Fibroblast of peridontal ligament (primary cell): Measurements from ENCODE around the gene CACNA1E.

Source experiments
- DNase-seq: peaks from one replicate; pipeline ENCODE4 v3.0.0-alpha.2; 2010; ENCODE audit errors: extremely low read depth

Gene CACNA1E

DNA sequence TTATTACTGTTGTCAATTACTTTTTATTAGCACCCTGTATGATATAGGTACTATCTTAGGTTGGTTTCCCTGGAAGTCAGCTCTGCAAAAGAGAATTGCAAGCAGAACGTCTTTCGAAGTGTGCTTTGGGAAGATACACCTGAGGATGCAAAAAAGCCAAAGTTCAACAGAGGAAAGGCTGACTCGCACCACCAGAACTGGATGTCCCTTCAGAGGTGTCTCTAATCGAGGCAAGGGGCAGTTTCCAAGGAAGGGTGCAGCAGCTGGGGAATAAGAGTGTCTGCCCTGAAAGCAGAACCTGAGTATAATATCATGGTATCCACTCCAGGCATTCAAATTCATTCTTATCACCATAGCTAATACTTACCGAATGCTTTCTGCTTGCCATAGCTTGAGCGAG is 149.6 kb downstream of the CACNA1E start:
- DNase-seq: no peak

DNA sequence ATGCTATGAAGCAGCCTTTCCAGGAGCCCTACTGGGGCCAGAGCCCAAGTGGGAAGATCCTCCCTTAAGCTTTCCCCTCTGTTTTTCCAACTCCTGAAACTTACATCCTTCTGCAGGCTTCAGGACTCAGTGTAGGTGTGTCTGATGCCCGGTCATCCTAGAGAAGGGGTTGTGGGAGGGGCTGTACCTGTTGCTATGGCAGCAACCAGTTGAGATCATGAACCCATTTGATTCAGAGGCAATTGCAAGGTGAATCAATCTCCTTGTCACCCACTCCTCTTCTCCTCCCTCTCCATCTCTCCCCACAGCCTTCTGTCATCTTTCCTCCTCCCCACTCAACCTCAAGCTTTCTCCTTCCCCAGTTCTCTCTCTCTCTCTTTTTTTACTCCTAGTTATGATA is 151.8 kb downstream of the CACNA1E start:
- DNase-seq: no peak

DNA sequence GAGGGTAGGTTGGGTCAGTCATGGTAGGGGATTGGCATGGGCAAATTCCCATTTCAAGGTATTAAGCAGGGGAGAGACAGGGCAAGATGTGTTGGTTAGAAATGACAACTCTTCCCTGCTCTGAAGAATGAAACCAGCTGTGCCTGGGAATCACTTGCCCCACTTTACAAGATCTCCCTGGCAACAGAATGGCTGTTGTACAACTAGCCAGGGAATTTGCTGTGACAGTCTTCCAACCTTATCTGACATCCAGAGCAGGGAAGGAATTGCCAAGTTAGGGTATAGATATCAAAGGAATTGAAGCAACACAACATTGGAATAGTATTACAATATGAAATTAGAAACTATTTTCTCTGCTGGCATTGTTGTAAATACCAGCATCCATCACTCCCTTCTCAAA is 154.7 kb downstream of the CACNA1E start:
- DNase-seq: no peak

DNA sequence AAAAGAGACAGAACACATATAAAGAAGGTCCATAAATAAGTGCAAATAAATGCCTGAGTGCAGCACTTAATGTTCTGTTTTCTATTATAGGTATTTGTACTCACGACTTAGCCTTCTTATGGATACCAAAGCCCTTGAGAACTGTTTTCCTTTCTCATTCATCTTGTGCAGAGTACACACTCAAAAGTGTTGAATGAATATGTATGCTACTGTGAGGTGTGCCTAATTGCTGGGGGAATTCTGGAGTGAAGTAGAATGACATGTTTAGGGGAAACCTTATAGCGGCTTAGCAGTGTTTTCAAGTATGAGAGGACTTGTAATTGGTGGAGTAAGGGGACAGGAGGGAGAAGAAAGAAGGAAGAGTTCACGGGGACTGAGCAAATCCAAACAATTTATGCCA is 157.6 kb downstream of the CACNA1E start:
- no peak for DNase-seq

DNA sequence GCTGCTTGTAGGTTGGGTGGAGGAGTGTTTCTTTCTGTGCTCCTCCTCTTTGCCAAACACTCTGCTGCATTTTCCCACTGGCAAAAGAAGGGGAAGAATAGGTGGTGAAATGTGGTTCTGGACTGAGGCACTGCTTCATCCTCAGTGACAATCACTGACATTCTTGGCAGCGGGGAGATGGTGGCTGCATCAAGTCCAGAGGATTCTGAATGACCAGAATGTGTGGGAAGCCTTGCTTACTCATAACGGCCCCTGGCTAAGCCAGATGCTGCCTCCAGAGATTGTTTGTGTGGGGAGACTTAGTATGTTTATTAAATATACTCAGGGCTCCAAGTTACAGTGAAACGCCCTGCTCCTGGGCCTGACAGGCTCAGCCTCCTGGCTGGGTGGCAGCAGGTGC is 160.3 kb downstream of the CACNA1E start:
- DNase-seq: no peak

DNA sequence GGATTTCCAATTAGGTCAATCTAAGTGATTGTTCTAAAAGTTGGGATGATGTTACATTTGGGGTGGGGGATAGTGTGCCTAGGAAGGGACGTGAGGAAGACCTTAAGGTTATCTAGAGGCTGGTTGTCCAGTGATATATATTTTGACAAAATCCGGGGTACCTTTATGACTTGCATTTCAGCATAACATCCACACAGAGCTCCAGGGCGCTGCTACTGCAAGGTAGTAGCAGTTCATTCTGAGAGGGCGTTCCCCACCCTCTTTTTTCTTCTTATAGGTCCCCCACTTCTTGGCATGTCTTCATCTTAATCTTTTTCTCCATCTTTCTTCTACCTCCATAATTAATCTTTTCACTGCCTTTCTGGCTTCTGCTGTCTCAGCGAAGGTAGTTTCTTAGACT is 161.9 kb downstream of the CACNA1E start:
- DNase-seq: no peak

DNA sequence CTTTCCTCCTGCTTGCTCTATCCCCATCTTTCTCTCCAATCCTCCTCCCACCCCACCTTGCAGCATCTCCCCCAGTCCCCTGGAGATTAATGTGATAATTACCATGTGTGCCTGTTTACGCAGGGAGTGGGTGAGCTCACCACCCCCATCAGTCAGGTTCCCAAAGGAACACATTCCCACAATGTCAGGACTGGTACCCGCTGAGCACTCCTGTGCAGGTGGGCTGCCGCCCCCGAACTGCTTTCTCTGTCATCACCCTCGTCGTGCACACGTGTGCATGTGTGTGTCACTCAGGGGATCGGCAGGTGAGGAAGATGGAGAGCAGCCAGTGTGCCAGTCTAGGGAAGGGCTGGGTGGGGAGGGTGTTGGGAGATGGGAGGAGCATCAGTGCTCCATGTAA is 163.4 kb downstream of the CACNA1E start:
- no peak for DNase-seq

DNA sequence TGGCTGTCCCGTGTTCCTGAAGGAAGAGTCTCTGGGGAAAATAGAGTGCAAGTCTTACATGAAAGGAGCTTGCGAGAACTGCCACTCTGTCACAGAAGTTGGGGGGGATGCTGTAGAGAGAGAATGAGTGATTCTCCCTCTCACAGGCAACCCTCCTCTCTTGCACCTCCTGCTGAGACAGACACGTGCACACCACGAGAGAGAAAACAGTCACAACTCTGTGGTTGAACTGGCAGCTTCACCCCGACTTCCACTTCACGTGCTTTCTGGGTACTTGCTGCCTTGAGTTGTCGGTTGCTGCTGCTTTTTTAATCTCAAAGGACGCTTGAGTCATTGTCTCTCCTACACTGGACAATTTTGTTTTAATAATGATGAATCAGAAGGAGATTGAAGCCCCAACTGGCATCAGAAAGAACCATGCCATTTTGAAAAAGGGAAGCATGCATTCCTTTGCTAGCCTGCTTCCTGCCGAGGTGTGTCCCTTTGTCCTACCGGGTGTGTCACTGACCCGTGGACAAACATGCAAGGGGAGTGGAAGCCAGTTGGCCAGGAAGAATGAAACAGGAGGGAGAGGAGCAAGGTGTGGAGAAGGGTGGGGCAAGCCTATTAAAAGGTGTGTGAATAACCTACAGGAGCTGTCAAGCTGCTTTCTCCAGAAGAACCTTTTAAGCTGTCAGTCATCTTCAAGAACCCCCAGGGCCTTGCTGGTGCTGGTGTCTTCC is 164.2 kb downstream of the CACNA1E start:
- no peak for DNase-seq

DNA sequence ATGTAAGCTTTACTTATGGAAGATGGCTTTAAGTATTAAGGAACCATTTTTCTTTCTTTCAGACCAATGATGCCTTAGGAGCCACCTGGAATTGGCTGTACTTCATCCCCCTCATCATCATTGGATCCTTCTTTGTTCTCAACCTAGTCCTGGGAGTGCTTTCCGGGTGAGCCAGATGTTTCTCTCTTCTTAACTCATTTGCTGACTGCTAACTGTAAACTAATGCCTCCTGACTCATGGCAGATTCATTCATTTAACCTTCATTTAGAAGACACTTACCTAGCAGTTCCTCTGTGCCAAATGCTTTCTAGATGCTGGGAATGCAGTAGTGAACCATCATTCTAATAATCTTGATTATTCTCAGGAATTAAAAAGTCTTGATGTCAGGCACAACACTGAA is 168.0 kb downstream of the CACNA1E start:
- DNase-seq: no peak

DNA sequence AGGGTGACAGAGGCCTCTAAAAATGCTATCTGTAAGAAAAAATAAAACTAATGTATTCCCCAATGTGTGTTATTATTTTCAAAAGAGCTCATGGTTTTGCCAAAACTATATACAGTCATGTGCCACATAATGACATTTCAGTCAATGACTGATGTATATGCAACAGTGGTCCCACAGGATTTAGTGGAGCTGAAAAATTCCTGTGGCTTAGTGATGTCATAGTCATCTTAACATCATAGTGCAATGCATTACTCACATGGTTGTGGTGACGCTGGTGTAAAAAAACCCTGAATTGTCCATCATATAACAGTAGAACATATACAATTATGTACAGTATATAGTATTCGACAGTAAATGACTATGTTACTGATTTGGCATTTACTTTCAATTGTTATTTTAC is 172.4 kb downstream of the CACNA1E start:
- peak; percentile 1 for DNase-seq

DNA sequence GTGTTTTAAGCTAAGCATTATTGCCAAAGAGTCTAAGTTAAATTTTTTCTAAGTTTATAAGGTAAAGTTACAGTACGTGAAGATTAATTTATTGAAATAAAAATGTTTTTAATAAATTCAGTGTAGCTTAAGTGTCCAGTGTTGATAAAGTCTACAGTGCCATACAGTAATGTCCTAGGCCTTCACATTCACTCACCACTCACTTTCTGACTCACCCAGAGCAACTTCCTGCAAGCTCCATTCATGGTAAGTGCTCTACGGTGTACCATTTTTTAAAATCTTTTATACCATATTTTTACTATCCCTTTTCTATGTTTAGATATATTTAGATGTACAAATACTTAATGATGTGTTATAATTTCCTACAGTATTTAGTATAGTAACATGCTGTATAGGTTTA is 173.2 kb downstream of the CACNA1E start:
- DNase-seq: no peak

DNA sequence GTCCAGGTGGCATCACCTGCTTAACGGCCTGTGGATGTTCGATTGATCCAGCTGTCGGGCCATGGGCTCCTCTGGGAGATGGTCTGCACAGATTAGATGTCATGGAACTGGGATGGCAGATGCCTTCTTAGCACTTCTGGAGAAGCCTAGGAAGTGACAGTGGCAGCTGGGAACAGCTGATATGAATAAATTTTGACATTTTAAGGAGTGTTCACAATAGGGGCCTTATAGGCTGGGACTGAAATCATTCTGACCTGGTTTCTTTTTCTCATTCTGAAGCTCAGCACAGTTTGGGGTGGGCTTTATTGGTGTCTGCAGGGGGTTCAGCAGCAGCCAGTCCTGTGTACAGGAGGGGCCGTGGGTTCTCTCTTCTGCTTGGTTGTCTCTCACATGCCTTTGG is 175.3 kb downstream of the CACNA1E start:
- no peak for DNase-seq

DNA sequence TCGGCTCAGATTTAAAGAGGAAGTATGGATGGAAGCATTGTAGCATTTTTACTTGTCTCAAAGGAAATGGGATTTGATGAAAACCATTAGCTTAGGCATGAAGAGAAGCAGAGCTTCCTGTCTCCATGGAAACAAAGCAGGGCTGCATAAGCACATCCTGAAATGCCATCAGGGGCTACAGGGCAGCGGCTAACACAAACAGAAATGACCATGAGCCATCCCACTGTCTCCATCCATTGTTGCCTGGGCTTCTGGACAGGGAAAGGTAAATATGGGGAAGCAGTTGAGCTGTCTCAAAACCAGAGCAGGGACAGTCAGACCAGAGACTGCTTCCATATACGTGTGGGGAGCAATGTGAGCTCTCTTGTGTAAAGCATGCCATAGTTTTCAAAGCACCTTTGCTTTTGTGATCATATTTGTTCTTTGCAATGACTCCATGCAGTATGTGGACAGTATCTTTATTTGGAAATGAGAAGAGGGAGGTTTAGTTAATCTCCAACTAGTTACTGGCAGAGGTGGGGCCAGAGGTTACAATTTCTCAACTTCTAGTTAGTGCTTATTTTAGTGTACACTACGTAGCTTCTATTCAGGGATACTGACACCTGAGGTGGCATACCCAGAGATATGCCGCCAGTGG is 176.1 kb downstream of the CACNA1E start:
- DNase-seq: no peak

DNA sequence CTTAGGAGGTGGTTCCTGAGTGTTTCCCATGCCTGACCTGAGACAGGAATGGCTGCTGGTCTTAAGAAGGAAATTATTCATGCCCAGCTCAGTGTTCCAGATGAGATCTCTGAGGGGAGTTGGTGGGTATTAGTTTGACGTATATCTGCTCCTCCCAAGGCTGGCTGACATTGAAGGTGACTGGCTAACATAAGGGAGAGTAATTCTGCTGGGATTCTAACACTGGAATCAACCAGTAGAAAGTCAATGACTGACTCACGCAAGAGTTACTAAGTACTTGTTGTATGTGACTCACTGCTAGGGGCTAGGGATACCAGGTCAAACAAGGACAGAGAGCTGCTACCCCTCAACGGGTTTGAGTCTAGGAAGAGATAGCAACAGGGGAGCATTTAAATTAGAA is 177.3 kb downstream of the CACNA1E start:
- no peak for DNase-seq

DNA sequence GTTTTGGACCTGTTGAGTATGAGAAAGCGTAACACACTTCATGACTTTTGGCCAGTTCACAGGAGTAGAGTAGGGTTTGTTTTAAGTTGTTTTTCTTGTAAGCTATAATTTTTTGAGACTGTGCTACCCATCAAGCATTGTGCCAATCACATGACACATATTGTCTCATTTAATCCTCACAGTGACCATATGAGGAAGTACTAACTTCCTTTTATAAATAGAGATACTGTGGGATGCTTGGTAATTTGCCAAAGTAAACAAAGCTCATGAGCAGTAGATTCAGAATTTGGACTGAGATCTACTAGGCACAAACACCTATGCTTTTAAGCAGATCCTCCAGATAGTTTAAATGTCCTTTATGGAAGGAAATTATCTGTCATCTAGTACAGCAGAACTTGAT is 178.3 kb downstream of the CACNA1E start:
- DNase-seq: no peak

DNA sequence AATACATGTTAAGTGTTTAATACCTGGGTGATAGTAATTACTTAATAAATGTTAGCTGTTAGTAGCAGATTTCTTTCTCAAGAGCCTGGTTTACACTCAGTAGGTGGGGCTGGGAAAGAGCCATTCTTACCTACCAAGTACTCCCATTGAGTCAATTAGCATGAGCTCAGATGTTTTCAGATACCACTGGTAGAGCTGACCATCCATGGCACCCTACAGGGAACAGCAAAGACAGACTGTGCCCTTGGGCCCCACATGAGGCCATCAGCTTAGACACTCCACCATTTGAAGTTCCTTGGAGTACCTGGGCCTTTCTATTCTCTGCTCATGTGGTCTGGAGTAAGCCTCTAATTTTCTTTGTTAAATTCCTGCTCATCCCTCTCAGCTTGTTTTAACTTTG is 179.3 kb downstream of the CACNA1E start:
- DNase-seq: no peak

DNA sequence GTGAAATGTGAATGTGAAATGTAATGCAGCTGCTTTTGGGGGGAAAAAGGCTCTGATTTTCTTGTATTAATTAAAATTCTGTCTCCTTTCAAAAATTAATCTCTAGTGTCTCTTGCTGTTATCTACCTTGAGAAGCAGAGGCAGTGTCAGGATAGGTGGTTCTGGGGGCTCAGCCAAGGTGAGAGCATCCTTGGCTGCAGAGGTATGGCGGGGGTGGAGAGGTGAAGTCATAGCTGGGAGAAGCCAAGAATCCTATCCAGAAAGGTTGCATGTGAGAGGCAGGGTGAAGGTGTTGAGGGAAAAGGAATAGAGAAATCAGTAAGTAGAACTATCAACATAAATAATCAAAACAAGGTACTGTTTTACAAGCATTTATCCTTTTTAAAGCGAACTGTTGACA is 181.2 kb downstream of the CACNA1E start:
- no peak for DNase-seq

DNA sequence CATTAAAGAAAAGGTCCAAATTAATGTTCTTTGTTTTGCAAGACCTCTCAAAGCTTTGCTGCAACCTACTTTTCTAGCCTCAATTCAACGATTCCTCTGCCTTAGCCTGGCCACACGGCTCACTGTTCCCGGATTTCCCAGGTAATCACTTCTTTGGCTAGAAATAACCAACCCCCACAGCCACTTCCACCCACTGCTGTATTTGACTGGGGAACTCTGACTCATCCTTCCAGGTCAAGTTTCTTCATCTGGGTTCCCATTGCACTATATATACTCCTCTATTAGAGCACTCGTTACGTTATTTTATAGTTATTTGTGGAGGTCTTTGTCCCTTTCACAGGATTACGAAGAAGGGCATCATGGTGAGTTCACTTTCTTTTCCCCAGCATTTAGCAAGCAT is 185.9 kb downstream of the CACNA1E start:
- DNase-seq: no peak

DNA sequence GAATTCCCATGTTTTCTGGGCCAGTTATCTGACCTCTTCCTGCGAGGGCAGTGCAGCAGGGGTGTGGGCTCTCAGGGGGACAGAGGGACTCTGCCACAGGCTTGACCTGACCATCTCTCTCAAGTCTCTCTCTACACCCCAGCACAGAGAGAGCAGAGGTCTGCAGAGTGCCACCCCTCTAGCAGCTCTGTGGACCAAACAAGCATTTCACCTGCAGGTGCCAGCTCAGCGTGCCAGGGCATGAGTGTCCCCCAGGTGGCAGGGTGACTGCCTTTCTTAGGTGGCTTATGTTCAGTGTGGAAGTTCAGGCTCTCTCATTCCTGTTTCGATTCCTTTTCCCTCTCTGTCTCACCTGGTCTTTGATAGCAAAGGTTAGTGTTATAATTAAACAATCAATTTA is 191.3 kb downstream of the CACNA1E start:
- DNase-seq: no peak

DNA sequence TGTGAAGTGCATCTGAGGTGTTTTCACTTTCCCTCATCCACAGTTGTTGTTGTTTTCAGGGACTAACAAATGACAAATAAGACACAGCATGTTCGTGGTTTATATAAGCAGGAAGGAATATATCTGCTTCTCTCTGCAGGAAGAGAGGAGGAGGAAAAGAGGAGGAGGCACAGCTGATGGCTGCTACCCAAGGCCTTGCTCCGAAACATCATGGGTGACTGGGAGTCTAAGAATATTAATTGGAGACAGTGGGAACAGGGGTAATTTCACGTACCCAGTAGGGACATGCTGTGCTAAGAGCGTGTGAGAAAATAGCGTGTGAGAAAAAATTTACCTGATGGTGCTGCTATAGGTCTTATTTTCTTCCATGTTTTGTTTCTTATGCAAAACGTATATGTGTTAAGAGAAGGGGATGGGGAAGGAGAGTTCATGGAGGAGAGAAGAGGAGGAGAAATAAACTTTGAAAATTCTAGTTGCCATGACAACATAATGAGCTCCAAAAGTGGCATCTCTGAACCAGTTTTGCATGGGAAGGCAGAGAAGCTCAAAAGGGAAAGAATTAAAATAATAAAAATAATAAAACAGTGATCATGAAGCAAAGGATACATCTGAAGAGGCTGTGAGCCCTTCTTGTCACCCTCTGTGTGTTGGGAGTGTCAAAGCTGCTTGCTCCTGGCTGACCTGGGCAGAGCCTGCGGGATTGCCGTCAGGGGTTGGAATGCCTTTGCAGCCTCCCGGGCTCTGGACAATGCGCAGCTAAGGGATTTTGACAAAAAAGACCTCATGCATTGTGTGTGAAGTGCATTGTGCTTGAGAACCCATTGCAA is 192.0 kb downstream of the CACNA1E start:
- no peak for DNase-seq

DNA sequence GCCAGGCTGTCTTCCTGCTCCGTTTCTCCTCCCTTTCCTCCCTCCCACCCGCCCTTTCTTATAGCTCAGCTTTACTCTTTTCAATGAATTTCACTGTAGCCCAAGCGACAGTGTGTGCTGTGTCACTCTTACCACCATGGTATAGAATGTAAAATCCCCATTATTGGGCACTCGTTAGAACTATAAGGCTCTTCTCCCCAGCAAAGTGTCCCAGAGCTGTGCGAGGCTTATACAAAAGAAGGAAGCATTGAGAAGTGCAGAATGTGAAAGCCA is 192.5 kb downstream of the CACNA1E start:
- DNase-seq: no peak

DNA sequence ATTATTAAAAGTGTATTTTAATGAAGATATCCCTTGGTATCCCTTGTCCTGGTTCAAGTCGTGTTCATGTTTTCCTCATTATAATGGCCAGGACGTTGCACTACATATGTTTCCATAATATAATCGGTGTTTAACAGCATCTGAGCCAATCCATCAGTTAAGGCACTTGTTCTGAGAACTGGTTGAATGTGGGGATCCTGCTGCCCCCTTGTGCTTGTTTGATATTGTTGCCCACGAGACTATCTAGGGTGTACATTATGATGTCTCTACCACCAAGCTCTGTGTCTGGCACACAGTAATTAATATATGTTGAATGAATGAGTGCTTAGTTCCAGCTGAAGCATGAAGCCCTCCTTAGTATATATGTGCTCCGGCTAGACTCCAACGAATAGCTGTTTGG is 193.0 kb downstream of the CACNA1E start:
- DNase-seq: no peak

DNA sequence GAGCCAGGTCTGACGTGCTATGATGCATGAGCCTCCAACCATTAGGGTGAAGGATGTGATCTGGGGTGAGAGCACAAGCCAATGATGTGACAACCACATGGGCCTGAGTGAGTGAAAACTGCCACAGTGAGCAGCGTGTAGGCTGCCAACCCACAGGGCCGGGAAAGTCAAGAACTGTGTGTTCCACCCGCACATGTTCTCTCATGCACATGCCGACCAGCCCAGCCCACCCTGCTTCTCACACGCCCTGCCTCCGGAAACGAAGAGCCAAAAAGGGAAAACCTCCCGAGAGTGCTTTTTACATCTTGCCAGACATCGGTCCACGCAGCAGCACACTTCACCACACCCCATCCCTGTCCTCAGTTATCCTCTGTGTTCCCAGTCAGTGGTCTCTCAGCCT is 197.0 kb downstream of the CACNA1E start:
- no peak for DNase-seq
